Epithelial cell of esophagus (primary cell): ENCODE data around the gene PDE4B.

Experiments
- DNase-seq: peaks from one replicate; pipeline ENCODE4 v3.0.0; 2010; ENCODE audit warnings: low read depth
- H3K4me3 ChIP-seq: 2 replicates; pipeline ENCODE4 v1.5.1; 2011; ENCODE audit warnings: mild to moderate bottlenecking, low read length, control low read depth
- CTCF ChIP-seq: IDR thresholded peaks from 2 replicates; pipeline ENCODE4 v1.5.1; 2011; ENCODE audit warnings: low read depth, mild to moderate bottlenecking, low read length, control low read depth, inconsistent platforms; ENCODE audit not compliant: insufficient read depth; ENCODE audit errors: missing control alignments

The PDE4B gene

GRCh38 chr1:66290761-66291530 lies 498.3 kb downstream of the PDE4B start:
- no peak overlapping the region for H3K4me3 ChIP-seq
- DNase-seq, result peak; percentile 40
- TF ChIP-seq CTCF, result no peak

- no peak for TF ChIP-seq CTCF
- H3K4me3 ChIP-seq, result no peak overlapping the region
- DNase-seq, result peak; percentile 46
Measured at GRCh38 chr1:66291531-66291864, 498.8 kb downstream of the PDE4B start.

- no peak for TF ChIP-seq CTCF
- H3K4me3 ChIP-seq, result no peak overlapping the region
- DNase-seq, result no peak
Measured at GRCh38 chr1:66292305-66292704, 499.6 kb downstream of the PDE4B start.

GRCh38 chr1:66292944-66293343 lies 500.2 kb downstream of the PDE4B start:
- TF ChIP-seq CTCF, result no peak

DNA sequence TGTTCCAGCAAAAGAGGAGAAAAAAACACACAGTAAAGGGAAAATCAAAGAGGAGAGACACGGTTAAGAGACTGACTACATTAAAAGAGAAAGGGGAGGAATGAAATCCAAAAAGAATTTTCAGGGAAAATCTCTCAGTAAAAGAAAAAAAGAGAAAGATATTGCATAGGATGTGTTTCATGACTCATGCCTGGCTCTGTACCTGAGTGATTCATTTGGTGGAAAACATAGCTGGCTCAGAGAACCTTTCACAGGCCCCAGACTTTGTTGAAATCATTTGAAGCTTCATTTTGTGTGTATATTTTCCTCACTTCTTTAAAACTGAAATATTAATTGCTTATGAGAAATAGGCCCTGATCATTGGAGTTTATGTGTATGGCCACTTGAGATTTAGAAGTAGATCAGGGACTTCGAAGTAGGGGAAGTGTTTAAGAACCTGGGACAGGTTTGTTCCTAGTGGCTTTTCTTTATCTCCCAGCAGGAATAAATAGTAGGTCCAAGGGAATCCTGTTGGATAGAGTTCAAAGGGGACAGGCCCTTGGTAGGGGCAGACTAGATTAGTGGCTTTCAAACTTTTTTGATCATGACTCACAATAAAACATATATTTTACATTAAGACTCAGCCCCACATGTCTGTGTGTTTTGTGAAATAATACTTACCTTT lies 502.1 kb downstream of the PDE4B start:
- no peak for TF ChIP-seq CTCF
- no peak overlapping the region for H3K4me3 ChIP-seq
- DNase-seq, result peak; percentile 85

More at GRCh38 chr1:66292944-66293343, 500.2 kb downstream of the PDE4B start:
- no peak overlapping the region for H3K4me3 ChIP-seq
- no peak for DNase-seq

- TF ChIP-seq CTCF, result no peak
- H3K4me3 ChIP-seq, result no peak overlapping the region
- DNase-seq, result no peak
Measured at GRCh38 chr1:66295803-66296202, 503.1 kb downstream of the PDE4B start.
